Measurements from ENCODE around the gene NCKAP5. TPM values are rescaled to one million over a fixed set of nuclear protein-coding genes. Genes with fewer than 3 reads are reported as not detected.

NCKAP5 gene
- total RNA-seq, 3 donors from 2014 or later (not counting 1 experiment from before 2014, with no cell fraction given), result 0.12 to 0.20 TPM; not detected in 1

- TF ChIP-seq CTCF (IDR thresholded peaks at IDR 0.05), result no peak
- H3K9me3 Mint-ChIP-seq, result peaks cover 7 to 11% of the 10 kb centered on the region in 2 donors
- Histone ChIP-seq H3K36me3 (ENCODE audit: control insufficient read depth, insufficient read depth, low read length) (no peaks in the 10 kb centered on the region), H3K27ac (ENCODE audit: low read length) (no peak overlapping the region), H3K4me3 (ENCODE audit: low read length) (no peak overlapping the region), H3K4me1 (ENCODE audit: control insufficient read depth, insufficient read depth, low read length) (no peaks in the 10 kb centered on the region), H3K27me3 (ENCODE audit: control insufficient read depth, insufficient read depth, low read length) (no peaks in the 10 kb centered on the region), H3K9me3 (ENCODE audit: control insufficient read depth, insufficient read depth, low read length) (no peaks in the 10 kb centered on the region)
- no peaks in the 10 kb centered on the region for H3K27me3 Mint-ChIP-seq (ENCODE audit: low read depth in 2 of 2)
- H3K4me1 Mint-ChIP-seq, result no peaks in the 10 kb centered on the region
- no peaks in the 10 kb centered on the region for H3K36me3 Mint-ChIP-seq
- DNase-seq (no peak), ATAC-seq (no peak)
- H3K27ac Mint-ChIP-seq, result no peak overlapping the region
- intact Hi-C loops (cut with micrococcal nuclease), result no loop called here
- no peak overlapping the region for H3K4me3 Mint-ChIP-seq
- WGBS (ENCODE audit: insufficient coverage), result 82% methylated on average over 7 of the region's 7 CpGs
These were observed 490.9 kb downstream of the NCKAP5 start for GRCh38 chr2:133077269-133077822.

GRCh38 chr2:133072837-133073694 lies 495.2 kb downstream of the NCKAP5 start:
- no peaks in the 10 kb centered on the region for H3K36me3 ChIP-seq (ENCODE audit: control insufficient read depth, insufficient read depth, low read length)
- ATAC-seq (no peak), DNase-seq (no peak)
- H3K9me3 Mint-ChIP-seq, result peaks cover 6 to 12% of the 10 kb centered on the region in 2 donors
- H3K4me3 ChIP-seq (ENCODE audit: low read length), result no peak overlapping the region
- no peaks in the 10 kb centered on the region for H3K4me1 ChIP-seq (ENCODE audit: control insufficient read depth, insufficient read depth, low read length)
- no peak overlapping the region for H3K4me3 Mint-ChIP-seq
- no peak overlapping the region for H3K27ac Mint-ChIP-seq
- no peaks in the 10 kb centered on the region for H3K9me3 ChIP-seq (ENCODE audit: control insufficient read depth, insufficient read depth, low read length)
- 62% methylated on average over 3 of the region's 5 CpGs for WGBS (ENCODE audit: insufficient coverage)
- TF ChIP-seq CTCF (IDR thresholded peaks at IDR 0.05), result no peak
- H3K27me3 ChIP-seq (ENCODE audit: control insufficient read depth, insufficient read depth, low read length), result no peaks in the 10 kb centered on the region
- no peaks in the 10 kb centered on the region for H3K27me3 Mint-ChIP-seq (ENCODE audit: low read depth in 2 of 2)
- H3K4me1 Mint-ChIP-seq, result no peaks in the 10 kb centered on the region
- no peak overlapping the region for H3K27ac ChIP-seq (ENCODE audit: low read length)
- intact Hi-C loops (cut with micrococcal nuclease), result no loop called here
- no peaks in the 10 kb centered on the region for H3K36me3 Mint-ChIP-seq

- H3K9me3 Mint-ChIP-seq, result peaks cover 4 to 14% of the 10 kb centered on the region in 2 donors
- intact Hi-C loops (cut with micrococcal nuclease), result loop anchor here (10.0 kb wide), 1 partner anchor 801 kb away; no protein-coding TSS in a partner anchor
- no peak for ATAC-seq
- DNase-seq, result no peak
- peaks cover 2% of the 10 kb centered on the region for H3K9me3 ChIP-seq (ENCODE audit: control insufficient read depth, insufficient read depth, low read length)
- no peaks in the 10 kb centered on the region for H3K27me3 Mint-ChIP-seq (ENCODE audit: low read depth in 2 of 2)
- no peaks in the 10 kb centered on the region for H3K4me1 ChIP-seq (ENCODE audit: control insufficient read depth, insufficient read depth, low read length)
- H3K27ac Mint-ChIP-seq, result no peak overlapping the region
- no peaks in the 10 kb centered on the region for H3K27me3 ChIP-seq (ENCODE audit: control insufficient read depth, insufficient read depth, low read length)
- no peak overlapping the region for H3K27ac ChIP-seq (ENCODE audit: low read length)
- H3K4me3 Mint-ChIP-seq, result no peak overlapping the region
- no peak overlapping the region for H3K4me3 ChIP-seq (ENCODE audit: low read length)
- no peaks in the 10 kb centered on the region for H3K36me3 ChIP-seq (ENCODE audit: control insufficient read depth, insufficient read depth, low read length)
- H3K4me1 Mint-ChIP-seq, result no peaks in the 10 kb centered on the region
- 8% methylated on average over 4 of the region's 4 CpGs for WGBS (ENCODE audit: insufficient coverage)
- no peak for TF ChIP-seq CTCF (IDR thresholded peaks at IDR 0.05)
- H3K36me3 Mint-ChIP-seq, result no peaks in the 10 kb centered on the region
These were observed 504.5 kb downstream of the NCKAP5 start for GRCh38 chr2:133063775-133064174.
